K562 (cell line): ENCODE results near the gene AK2.

Experiments used
- CTCF ChIP-seq, 3 experiments: IDR thresholded peaks in 2 of 3; conservative IDR thresholded peaks in 1 of 3; 2 replicates each; pipeline ENCODE4 v1.5.1; 2011 to 2012; ENCODE audit warnings: low read length in 3 of 3, mild to moderate bottlenecking in 3 of 3, control low read depth in 2 of 3, improper control_type of control experiment in 1 of 3, inconsistent platforms in 1 of 3, low read depth in 1 of 3, mixed read lengths in 1 of 3, moderate library complexity in 1 of 3; ENCODE audit not compliant: insufficient read depth in 2 of 3
- EHMT2 ChIP-seq: fragments of 450-650 bp; IDR thresholded peaks from 2 replicates; pipeline ENCODE4 v1.6.1; 2018; ENCODE audit warnings: antibody characterized with exemption
- FOS ChIP-seq: IDR thresholded peaks from 3 replicates; pipeline ENCODE4 v1.6.1; 2011; ENCODE audit not compliant: insufficient read length; ENCODE audit errors: extremely low read depth
- JUN ChIP-seq, 2 experiments: sonication (generic) in 1 of 2; formaldehyde crosslinking in 1 of 2; IDR thresholded peaks; 2 replicates each; pipeline versions ENCODE4 v1.6.1 to v1.8.0; 2012 to 2022; ENCODE audit warnings: borderline replicate concordance in 2 of 2, mild to moderate bottlenecking in 2 of 2, improper control_type of control experiment in 1 of 2, low read depth in 1 of 2, low read length in 1 of 2, missing genetic modification reagents in 1 of 2
- KDM1A ChIP-seq, 2 experiments: fragments of 450-650 bp; IDR thresholded peaks; 2 replicates each; pipeline ENCODE4 v1.6.1; 2016; ENCODE audit warnings: mild to moderate bottlenecking in 2 of 2
- POLR2AphosphoS5 ChIP-seq: IDR thresholded peaks from 2 replicates; pipeline ENCODE4 v1.6.1; 2011; ENCODE audit warnings: mild to moderate bottlenecking, low read depth, low read length, moderate library complexity; ENCODE audit not compliant: control insufficient read depth, insufficient read depth
- ZKSCAN8 ChIP-seq: fragments of 200-800 bp; sonication (Bioruptor generic); IDR thresholded peaks from 2 replicates; pipeline ENCODE4 v1.6.1; 2016; ENCODE audit warnings: missing genetic modification characterization, missing compliant biosample characterization
- TF ChIP-seq, protein P1 (sequence below): fragments of 250-450 bp; sonication (Bioruptor Pico); IDR thresholded peaks from 2 replicates; pipeline ENCODE4 v1.5.0; 2020; ENCODE audit warnings: mild to moderate bottlenecking, borderline replicate concordance
- TF ChIP-seq, protein P2 (sequence below): fragments of 450-650 bp; IDR thresholded peaks from 2 replicates; pipeline ENCODE4 v1.6.1; 2018; ENCODE audit not compliant: partially characterized antibody

GRCh38 chr1:33085332-33085731 lies 48.6 kb upstream of the AK2 start:
- no peak for TF ChIP-seq JUN (IDR thresholded peaks at IDR 0.05; ENCODE audit: borderline replicate concordance, low read depth, low read length)
- no peak for TF ChIP-seq JUN (CRISPR knock-in tag; IDR thresholded peaks at IDR 0.05; ENCODE audit: borderline replicate concordance)
- no peak for TF ChIP-seq KDM1A (IDR thresholded peaks at IDR 0.05)
- no peak for TF ChIP-seq CTCF (IDR thresholded peaks at IDR 0.05 in 2 of 3, conservative IDR thresholded peaks at IDR 0.05 in 1 of 3; ENCODE audit: insufficient read depth in 2 of 3, low read depth in 1 of 3, low read length in 3 of 3)
- TF ChIP-seq, protein P1, sequence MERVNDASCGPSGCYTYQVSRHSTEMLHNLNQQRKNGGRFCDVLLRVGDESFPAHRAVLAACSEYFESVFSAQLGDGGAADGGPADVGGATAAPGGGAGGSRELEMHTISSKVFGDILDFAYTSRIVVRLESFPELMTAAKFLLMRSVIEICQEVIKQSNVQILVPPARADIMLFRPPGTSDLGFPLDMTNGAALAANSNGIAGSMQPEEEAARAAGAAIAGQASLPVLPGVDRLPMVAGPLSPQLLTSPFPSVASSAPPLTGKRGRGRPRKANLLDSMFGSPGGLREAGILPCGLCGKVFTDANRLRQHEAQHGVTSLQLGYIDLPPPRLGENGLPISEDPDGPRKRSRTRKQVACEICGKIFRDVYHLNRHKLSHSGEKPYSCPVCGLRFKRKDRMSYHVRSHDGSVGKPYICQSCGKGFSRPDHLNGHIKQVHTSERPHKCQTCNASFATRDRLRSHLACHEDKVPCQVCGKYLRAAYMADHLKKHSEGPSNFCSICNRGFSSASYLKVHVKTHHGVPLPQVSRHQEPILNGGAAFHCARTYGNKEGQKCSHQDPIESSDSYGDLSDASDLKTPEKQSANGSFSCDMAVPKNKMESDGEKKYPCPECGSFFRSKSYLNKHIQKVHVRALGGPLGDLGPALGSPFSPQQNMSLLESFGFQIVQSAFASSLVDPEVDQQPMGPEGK (CRISPR knock-in tag): no peak
- TF ChIP-seq, protein P2, sequence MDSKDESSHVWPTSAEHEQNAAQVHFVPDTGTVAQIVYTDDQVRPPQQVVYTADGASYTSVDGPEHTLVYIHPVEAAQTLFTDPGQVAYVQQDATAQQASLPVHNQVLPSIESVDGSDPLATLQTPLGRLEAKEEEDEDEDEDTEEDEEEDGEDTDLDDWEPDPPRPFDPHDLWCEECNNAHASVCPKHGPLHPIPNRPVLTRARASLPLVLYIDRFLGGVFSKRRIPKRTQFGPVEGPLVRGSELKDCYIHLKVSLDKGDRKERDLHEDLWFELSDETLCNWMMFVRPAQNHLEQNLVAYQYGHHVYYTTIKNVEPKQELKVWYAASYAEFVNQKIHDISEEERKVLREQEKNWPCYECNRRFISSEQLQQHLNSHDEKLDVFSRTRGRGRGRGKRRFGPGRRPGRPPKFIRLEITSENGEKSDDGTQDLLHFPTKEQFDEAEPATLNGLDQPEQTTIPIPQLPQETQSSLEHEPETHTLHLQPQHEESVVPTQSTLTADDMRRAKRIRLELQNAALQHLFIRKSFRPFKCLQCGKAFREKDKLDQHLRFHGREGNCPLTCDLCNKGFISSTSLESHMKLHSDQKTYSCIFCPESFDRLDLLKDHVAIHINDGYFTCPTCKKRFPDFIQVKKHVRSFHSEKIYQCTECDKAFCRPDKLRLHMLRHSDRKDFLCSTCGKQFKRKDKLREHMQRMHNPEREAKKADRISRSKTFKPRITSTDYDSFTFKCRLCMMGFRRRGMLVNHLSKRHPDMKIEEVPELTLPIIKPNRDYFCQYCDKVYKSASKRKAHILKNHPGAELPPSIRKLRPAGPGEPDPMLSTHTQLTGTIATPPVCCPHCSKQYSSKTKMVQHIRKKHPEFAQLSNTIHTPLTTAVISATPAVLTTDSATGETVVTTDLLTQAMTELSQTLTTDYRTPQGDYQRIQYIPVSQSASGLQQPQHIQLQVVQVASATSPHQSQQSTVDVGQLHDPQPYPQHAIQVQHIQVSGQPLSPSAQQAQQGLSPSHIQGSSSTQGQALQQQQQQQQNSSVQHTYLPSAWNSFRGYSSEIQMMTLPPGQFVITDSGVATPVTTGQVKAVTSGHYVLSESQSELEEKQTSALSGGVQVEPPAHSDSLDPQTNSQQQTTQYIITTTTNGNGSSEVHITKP: no peak
- TF ChIP-seq FOS: no peak
- no peak for TF ChIP-seq POLR2AphosphoS5
- TF ChIP-seq EHMT2: no peak
- TF ChIP-seq ZKSCAN8 (CRISPR knock-in tag): no peak
